ENCODE data around the gene TMEM161A. TPM values are rescaled to one million over a fixed set of nuclear protein-coding genes. Genes with fewer than 3 reads are reported as not detected.
"Not testable (repeated sequence)": the region's sequence is repeated elsewhere in the genome, so short reads cannot be mapped to it uniquely, and the experiment has no call there.

Gene TMEM161A
- polyA plus RNA-seq, 1 donor: 26.1 TPM

DNA sequence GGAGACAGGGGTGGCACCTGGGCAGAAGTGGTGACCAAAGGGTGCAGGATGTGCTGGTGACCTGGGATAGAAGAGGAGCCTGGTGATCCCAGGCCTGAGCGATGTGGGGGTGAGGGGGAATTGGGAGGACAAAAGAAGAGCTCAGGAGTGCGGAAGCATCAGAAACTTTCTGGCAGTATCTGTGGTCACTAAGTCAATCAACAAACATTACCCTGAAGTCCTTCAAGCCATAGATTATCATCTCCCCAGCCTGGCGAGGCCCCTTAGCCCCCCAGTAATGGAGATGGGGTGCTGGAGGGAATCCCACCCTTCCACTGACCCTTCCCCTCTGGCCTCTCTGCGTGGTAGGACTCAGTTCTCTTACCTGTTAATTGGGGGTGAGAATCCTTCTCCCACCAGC lies 21.3 kb upstream of the TMEM161A start:
- DNase-seq: no peak

DNA sequence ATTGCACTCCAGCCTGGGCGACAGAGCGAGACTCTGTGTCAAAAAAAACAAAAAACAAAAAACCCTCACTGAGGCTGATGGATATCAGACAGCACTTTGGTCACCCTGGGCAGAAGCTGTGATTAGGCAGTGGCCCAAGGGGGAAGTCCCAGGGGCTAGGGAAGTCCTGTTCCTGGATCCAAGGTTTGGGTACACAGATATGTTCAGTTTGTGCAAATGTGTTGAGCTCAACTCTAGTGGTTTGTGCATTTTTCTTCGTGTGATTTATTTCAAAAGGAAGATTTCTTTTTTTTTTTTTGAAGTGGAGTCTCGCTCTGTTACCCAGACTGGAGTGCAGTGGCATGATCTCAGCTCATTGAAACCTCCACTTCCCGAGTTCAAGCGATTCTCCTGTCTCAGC lies 19.5 kb upstream of the TMEM161A start:
- DNase-seq: no peak

DNA sequence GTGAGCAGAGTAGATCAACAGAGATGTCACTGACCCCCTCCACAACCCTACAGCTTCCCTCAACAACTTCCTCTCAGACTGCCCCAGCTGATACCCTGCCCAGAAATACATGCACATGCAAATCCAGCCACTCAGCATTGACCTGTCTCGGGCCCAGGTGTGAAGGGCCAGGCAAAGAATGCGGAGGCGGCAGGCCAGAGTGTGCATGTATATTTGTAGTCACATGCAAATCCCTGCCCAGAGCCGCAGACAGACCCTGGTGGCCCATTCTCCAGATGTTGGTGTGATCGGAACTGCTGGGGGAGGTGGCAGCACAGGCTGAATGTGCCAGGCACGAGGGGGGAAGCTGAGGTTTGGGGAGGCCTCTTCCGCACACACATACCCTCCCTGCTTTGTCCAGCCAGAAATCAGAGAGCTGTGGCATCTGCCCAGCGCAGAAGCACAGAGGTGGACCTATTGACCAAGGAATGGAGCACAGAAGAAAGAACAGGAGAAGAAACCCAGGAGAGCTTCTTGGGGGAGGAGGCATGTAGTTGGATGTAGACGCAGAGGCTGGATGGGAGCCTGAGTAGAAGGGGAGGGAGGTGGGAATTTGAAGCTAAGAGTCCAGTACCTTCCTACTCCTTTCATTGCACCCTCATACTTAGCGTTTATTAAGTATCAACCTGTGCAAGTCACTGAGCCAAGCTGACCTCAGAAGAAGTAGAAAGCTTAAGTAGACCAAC lies 17.4 kb upstream of the TMEM161A start:
- DNase-seq: no peak

DNA sequence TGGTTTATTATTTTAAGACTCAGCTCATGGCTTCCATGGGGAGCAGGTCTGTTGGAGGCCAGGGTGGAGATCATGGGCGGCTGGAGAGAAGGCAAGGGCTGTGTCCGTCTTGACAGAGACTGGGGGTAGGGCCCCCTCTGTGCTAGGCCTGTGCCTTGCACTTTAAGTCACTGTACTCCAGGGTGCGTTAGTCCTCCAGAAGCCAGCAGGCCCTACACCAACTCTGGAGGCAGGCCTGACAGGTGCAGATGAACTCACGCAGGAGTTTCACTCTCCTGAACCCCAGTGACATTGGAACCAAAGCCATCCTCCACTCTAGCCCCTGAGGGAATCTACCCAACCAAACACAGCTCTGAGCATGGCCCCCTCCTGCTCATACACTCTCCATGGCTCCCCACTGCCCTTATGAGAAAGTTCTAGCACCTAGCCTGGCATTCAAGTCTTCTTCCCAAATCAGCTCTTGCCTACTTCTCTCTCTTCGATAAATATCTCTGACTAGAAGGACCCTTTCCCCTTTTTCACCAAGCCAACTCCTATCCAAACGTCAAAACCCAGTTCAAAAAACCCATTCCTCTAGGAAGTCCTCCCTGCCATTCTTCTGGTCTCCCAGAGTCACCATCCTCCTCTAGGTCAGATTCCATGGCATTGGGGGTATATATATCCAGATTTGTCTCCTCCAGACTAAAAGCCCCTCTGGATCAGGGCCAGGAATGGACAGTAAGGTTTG lies 16.7 kb upstream of the TMEM161A start:
- no peak for DNase-seq

DNA sequence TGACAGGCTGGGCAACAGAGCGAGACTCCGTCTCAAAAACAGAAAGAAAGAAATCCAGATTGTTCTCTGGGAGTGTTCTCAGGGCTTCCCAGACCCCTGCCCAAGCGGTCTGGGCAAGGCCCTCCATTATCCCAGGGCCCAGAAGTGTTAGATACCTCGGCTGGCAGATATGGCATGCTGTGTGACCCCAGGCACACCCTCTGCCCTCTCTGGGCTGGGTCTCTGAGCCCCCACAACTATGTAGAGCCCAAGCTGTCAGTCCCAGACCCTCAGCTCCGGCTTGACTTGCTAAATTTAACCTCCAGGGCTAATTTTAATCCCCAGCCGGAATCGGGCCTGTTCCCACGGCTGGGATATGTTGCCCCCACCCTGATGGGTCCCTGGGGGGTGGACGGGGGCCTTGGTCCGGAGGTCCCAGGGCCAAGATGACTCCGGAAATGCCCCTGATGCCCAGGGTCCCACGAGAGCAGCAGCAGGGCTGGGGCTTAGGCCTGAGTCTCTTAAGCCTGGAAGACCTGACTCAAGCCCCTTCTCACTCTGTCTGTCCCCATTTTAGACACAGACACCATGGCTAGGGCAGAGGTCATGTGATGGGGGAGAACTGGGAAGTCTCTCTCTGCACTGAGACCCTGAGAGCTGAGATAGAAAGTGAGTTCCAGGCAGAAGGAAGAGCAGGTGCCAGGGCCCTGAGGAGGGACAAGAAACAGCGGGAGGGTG lies 14.5 kb upstream of the TMEM161A start:
- DNase-seq: no peak

DNA sequence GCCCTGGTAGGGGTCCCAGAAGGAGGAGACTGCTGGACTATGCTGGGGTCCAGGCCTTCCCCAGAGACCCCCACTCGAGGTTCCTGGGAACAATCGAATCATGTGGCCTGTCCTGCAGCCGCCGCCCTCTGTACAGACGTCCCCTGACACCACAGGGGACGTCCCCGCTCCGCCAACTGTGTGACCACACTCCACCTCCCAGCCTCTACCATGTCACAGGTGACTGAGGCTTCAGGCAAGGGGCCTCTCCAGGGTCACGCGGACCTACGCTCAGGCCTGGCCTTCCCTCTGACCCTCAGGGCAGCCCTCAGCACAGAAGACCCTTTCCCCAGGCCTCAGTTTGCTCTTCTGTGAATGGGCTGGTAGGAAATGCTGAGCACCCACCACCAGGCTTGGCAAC lies 13.1 kb upstream of the TMEM161A start:
- DNase-seq: no peak

DNA sequence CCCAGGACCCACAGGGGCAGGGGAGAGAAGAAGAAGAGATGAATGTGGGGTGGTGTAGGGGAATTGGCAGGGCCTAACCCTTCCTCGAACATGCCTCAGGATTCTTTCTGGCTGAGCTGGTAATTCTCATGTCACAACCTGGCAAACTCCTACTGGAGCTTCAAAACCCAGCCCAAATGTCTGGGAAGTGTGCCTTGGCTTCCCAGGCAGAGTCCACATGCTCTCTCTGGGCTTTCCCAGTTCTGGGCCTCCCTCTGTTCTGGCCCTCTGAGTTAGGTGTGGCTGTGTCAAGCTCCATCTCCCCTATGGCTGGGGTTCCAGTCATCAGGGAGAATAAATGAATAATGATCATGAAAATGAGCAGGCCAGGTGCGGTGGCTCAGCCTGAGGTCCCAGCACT lies 11.2 kb upstream of the TMEM161A start:
- DNase-seq: no peak

DNA sequence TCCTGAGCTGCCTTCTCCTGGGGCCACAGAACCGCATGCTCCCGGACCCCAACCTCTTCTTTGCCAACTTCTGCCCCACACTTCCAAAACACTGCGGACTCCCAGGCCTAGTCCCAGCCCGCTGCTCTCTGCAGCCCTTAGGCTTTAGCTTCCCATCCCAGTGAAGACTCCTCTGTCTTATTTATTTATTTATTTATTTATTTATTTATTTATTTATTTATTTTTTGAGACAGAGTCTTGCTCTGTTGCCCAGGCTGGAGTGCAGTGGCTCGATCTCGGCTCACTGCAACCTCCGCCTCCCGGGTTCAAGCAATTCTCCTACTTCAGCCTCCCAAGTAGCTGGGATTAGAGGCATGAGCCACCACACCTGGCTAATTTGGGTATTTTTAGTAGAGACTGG lies 10.2 kb upstream of the TMEM161A start:
- DNase-seq: not testable (repeated sequence)

DNA sequence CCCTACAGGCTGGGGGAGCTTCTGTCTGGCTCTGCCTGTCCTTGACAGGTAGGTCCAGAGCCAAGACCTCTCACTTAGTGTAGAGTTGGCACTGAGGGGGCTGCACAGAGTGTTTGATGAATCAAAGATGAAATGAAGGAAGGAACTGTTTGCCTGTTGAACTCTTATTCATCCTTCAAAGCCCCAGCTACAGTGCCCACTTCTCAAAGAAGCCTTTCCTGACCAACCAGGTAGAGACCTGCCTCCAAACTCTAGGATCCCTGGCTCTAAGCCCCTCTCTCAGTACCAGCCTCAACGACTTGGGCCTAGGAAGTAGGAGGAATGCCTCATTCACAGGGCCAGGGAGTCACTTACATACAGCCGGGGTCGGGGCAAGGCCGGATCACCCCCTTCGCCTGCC lies 9.1 kb upstream of the TMEM161A start:
- no peak for DNase-seq

DNA sequence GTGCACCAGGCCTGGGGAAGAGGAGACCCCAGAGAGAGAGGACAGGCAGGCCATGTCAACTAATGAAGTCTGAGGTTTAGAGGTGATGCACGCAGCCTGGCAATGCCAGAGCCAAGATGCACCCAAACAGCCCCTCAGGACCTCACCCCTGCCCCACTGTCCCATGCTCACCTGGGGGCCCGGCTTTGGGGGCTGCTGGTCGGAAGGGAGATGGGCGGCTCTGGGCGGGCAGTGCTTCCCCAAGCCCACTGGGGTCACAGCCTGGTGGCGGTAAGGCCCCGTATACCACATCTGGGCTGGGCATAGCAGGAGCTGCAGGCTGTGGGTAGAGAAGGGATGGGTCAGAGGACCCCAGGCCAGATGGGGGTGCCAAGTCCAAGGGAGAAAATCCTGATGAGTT lies 8.6 kb upstream of the TMEM161A start:
- no peak for DNase-seq

DNA sequence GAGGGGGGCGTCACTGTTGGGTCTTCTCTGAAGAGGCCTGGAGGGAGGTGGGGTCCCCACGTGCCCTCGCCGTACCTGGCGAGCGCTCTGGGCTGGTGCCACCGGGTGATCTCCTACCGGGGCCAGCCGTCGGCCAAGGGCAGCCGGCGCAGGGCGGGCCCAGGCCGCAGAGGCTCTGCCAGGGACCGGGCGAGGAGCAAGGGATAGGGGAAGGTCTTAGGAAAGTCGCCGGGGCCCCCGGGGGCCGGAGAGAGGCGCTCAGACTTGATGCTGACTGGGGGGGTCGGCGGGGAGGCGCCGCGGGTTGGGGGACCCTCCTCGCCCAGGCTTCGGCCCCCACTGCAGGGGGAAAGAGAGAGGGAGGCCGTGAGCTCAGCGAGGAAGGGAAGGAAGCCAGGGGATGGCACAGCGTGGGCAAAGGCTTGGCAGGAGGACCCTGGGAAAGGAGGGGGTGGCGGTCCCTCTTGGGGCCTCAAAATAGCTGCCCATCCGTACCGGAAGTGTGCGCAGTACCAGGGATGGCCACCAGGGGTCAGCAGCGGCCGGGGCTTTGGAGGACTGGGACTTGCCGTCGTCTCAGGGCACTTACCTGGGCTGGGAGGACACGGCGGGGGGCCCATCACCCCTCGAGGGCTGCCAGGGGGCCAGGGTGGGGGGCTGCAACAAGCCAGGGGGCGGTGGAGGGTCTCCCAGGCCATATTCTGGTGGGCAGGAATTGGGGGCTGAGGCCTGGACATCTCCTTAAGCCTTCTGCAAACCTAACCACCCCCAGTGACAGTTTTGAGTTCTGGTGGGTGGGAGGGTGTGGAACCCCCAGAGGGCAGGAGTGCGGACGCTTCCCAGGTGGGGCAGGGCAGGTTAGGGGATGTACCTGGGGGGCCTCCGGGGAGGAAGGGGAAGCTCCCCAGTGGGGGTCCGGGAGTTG lies 7.7 kb upstream of the TMEM161A start:
- DNase-seq: peak; percentile 56

DNA sequence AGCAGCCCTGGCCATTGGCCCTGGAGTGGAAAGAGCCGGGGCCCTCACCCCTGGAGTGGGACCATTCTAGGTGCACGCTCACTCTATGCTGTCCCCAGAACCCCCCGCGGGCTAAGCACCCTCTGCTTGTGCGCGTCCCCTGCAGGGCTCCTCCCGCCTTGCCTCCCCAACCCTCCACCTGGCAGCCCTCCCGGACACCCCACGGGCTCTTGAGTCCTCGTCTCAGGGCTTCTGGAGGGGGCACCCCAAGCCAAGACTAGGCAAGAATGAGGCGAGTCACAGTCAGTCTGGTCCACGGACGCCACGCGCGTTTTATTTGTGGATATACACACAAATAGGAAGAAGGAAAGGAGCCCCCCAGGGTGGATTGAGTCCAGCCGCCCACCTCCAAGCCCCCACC lies 7.0 kb upstream of the TMEM161A start:
- no peak for DNase-seq

DNA sequence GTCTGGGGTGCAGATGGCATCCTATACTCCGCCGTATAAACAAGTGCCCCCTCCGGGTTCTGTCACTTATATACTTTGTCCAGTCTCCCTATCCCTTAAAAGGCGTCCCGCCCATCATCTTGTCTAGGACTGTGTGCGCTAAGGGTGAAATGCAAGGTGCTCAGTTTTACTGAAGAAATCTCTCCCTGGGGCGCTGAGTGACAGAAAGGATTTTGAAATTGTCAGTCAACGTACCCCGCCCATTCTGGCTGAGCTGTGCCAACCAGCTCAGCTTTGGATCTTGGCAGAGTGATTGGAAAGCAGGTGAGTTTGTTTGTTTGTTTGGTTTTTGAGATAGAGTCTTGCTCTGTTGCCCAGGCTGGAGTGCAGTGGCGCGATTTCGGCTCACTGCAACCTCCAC lies 4.1 kb upstream of the TMEM161A start:
- DNase-seq: no peak

DNA sequence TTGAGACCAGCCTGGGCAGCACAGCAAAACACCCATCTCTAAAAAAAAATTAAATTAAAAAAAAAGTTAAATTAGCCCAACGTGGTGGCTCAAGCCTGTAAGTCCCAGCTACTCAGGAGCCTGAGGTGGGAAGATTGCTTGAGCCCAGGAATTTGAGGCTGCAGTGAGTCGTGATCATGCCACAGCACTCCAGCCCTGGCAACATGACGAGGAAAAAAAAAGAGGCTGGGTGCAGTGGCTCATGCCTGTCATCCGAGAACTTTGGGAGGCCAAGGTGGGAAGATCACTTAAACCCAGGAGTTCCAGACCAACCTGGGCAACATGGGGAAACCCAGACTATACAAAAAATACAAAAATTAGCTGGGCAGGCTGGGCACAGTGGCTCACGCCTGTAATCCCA lies 2.2 kb upstream of the TMEM161A start:
- no peak for DNase-seq

DNA sequence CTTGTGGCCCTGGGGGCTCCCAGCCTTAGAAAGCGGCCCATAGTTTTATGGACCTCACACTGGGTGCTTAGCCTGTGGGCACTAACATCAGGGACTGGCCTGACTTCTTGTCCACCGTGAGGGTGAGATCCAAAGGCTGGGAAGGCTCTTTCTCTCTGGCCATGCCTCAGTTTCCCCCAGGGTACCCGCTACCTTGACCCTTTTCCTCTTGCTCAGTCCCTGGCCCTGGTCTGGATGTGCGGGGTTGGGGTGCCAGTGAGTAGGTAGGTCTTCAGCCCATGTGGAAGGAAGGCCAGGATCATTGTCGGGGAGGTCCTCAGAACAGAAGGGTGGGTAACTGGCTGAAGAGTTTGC lies 1.6 kb upstream of the TMEM161A start:
- DNase-seq: no peak

DNA sequence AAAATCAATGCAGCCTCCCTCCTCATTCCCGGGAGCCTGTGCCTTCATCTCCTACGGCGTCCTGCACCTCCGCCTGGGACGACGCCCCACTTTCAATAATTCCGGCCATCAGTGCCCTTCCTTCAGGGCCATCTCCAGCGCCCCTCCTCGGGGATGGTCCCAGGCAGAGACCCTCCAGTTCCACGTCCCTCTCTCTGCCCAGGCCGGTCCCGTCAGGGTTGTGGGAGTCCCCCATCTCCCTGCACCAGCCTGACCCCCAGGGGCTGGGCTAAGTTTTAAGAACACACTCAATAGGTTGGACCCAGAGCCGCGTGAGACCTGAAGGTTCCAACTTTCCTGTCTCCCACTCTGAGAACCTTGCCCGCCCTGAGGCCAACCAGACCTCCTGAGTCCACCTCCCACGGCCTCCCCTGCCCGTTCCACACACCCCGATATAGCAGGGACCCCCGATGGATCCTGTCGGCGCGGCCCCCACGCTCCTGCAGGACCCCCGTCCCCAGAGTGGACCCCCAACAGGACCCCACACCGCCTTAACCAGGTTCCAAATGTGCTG lies 646 bp downstream of the TMEM161A start:
- no peak for DNase-seq

DNA sequence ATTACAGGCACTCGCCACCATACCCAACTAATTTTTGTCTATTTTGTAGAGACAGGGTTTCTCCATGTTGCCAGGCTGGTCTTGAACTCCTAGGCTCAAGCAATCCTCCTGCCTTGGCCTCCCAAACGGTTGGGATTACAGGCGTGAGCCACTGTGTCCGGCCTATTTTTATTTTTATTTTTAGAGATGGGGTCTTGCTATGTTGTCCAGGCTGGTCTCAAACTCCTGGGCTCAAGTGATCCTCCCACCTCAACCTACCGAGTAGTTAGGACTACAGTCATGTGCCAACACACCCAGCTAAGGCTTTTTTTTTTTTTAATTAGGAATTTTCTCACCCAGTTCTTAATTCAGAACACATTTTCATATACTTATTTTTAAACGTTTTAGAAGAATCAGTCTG lies 2.6 kb downstream of the TMEM161A start:
- not testable (repeated sequence) for DNase-seq

DNA sequence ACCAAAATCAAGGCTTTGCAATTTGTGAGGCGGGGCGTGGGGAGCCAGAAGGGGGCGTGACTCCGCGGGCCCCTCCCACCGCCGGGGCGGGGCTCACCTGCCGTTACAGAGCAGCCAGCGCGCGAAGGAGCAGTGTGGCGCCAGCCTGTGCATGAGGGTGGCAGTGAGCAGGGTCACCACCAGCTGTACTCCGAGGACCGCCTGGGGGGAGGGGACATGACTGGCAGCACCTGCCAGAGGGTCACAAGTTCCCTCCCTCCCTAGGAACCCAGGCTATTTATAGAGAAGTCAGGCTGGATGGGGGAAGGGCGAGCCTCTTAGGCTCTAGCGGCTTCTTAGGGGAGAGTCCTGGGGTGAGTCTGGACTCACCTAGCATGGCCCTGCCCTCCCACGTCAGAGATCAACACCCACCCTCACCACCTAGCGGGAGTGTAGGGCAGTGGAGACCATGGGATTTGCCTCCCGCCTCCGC lies 3.6 kb downstream of the TMEM161A start:
- peak; percentile 64 for DNase-seq

DNA sequence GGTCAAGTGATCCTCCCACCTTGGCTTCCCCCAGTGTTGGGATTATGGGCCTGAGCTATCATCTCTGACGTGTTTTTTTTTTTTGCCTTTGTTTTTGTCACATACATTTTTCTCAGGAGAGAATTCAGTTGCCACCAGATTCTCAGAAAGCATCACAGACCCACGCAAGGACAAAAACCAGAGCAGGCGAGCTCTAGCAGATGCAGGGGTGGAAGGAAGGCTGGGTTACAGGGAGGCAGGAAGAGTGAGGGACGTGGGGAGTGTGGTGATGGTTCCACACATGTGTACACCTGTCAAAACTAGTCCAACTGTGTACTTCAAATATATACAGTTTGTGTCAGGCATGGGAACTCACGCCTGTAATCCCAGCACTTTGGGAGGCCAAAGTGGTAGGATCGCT lies 4.3 kb downstream of the TMEM161A start:
- no peak for DNase-seq

DNA sequence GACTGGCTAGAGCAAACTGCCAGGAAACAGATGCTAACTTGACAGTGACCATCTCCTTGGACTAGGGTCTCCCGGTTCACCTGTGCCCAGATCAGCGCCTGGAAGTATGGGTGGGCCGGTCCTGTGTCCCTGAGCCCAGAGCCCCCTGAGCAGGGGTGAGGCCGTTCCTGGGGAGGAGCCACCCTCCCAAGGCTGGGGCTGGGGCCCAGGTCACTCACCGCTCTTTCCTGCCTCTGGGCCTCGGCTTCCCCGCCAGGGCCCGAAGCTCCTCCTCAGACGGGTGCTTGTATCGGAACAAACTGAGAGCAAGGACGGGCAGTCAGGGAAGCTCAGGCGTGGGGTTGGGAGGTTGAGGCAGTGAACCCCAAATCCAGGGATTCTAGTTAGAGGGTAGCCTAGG lies 5.4 kb downstream of the TMEM161A start:
- no peak for DNase-seq

DNA sequence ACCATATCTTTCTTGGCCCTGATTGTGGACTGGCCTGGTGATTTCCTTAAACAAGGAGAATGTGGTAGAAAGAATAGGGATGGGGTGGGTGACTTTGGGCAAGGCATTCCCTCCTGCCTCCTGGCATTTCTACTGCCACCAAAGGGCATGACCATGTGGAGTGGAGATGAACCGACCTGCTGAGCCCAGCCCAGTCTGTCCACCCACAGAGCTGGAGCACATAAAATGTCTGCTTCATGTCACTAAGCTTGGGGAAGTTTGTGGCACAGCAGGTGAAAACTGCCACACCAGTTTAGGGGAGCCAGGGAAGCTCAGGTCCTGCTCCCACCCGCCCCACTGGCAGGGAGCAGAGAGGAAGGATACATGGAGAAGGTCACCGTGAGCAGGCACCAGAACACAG lies 6.3 kb downstream of the TMEM161A start:
- no peak for DNase-seq

DNA sequence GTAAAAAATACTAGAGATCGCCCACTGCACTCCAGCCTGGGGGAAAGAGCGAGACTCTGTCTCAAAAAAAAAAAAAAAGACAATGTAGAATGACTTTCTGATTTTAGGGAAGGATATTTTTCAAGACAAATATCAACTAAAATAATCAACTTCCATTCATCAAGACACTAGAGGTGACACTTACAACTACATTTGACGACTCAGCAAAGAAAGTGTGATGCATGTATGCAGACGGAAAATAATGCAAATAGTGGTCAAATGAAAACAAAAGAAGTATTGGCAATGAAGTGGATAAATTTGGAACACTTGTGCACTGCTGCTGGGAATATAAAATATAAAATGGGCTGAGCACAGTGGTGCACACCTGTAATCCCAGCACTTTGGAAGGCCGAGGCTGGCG lies 12.2 kb downstream of the TMEM161A start:
- no peak for DNase-seq

Measured in left kidney (tissue), 2 donors.